ENCODE measurements around the gene MED12L. TPM values are rescaled to one million over a fixed set of nuclear protein-coding genes. Genes with fewer than 3 reads are reported as not detected.

MED12L gene
- total RNA-seq, 2 donors from 2014 or later, result 1.8 to 6.2 TPM

DNA sequence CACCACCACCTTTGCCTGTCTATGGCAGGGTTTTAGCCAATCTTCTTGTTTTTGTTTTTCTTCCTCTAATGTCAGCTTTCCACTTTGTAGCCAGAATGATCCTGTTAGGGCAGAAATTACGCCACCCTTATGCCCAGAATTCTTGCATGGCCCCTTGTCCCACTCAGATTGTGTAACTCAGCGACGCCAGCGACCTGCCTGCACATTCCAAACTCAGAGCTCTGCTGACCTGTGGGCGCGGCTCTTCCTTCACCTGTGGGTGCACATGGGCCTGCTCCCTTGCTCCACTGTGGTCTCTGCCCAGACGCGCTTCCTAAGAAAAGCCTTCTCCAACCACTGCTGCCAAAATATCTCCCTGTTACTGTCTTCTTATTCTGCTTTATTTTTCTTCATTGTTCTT, 45.0 kb downstream of the MED12L start:
- Mint-ChIP-seq H3K4me1 (peaks cover 15% of the 10 kb centered on the region), H3K36me3 (ENCODE audit: low read depth) (no peaks in the 10 kb centered on the region), H3K27ac (no peak overlapping the region), H3K4me3 (no peak overlapping the region), H3K27me3 (peaks cover 25% of the 10 kb centered on the region)
- no peak for DNase-seq
- ATAC-seq, result no peak
- H3K9me3 ChIP-seq (ENCODE audit: control insufficient read depth, low read length, poor library complexity, severe bottlenecking), result no peaks in the 10 kb centered on the region

DNA sequence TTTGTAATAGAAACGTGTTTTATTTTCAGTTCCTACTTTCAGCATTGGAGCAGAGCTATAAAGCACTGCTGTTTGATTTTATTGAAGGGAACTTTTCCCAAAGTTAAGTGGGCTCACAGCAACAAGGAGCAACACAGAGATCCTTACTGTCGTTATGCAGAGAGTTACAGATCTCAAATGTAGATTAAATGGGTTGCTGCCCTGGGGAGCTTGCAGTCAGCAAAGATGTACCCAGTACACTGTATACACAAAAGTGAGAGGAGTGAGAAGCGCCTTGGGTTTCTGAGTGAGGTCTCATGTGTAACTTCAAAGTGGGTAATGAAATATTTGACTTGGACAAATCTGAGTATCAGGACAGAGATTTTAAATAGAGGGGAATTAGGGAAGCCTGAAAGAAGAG, 47.7 kb downstream of the MED12L start:
- ATAC-seq (no peak), DNase-seq (no peak)
- H3K27me3 Mint-ChIP-seq, result peaks cover 25% of the 10 kb centered on the region
- H3K36me3 Mint-ChIP-seq (ENCODE audit: low read depth), result no peaks in the 10 kb centered on the region
- H3K27ac Mint-ChIP-seq, result peak overlapping the region; percentile 76
- peaks cover 24% of the 10 kb centered on the region for H3K4me1 Mint-ChIP-seq
- no peak overlapping the region for H3K4me3 Mint-ChIP-seq
- no peaks in the 10 kb centered on the region for H3K9me3 ChIP-seq (ENCODE audit: control insufficient read depth, low read length, poor library complexity, severe bottlenecking)

DNA sequence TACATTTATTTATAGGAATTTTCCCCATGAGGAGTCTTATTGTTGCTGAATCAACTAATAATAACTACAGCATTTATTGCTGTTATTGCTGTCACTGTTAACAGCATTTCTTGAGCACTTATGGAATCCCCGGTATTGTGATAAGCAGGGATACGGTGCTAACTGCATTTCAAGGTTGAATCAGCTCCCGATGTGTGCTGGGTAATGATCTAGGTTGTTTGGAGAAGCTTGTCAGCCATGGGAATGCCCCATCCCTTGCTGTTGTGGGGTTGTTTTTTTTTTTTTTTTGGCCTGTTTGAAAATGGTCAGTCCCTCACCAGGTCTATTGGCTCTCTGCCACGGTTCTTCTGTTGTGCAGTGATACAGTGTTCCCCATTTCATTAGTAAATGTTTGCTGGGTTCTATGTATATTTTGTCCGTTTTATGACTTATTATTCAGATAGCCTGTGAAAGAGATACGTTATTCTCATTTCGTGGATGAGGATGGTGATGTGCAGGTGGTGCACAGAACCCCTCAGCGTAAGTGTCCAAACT, 48.5 kb downstream of the MED12L start:
- Mint-ChIP-seq H3K27me3 (peaks cover 19% of the 10 kb centered on the region), H3K27ac (peak overlapping the region; percentile 81), H3K36me3 (ENCODE audit: low read depth) (no peaks in the 10 kb centered on the region), H3K4me3 (no peak overlapping the region), H3K4me1 (peaks cover 24% of the 10 kb centered on the region)
- H3K9me3 ChIP-seq (ENCODE audit: control insufficient read depth, low read length, poor library complexity, severe bottlenecking), result no peaks in the 10 kb centered on the region
- no peak for DNase-seq
- ATAC-seq, result no peak

DNA sequence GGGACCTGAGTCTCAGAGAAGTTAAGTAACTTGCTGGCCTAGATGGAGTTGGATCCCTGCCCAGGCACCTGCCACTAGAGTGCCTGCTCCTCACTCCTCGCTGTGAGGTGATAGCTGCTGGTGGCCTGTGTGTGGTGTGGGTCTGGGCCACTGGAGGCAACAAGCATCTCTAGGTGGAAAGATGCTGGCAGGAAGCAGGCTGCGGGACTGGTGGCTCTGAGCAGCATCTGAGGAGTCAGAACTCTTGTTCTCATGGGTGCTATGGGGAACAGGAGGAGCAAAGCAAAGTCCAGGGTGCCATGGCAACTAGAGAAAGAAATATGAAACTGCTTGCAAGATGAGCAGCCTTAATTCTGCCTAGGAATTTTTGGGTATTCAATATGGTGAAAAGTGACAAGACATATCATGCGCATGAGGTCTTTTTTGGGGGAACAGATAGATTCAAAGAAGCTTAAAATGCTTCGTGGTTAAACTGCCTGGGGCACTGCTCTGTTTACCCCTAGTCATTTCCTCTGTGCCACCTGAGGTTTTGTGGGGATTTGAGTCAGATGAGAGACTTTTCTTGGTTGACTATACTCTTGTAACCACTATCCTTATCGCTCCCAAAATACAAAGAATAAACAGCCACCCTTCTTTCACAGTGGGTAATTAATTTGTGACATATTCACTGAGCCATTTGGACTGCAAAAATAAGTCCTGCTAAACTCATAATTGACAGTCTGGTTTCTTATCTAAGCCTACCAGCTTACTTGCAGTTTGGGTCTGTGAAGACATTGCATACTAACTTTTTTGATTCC, 50.3 kb downstream of the MED12L start:
- H3K9me3 ChIP-seq (ENCODE audit: control insufficient read depth, low read length, poor library complexity, severe bottlenecking), result no peaks in the 10 kb centered on the region
- H3K27me3 Mint-ChIP-seq, result peaks cover 12% of the 10 kb centered on the region
- DNase-seq (peak in 1 of 3 donors; percentile 10), ATAC-seq (peak; percentile 90)
- peaks cover 25% of the 10 kb centered on the region for H3K4me1 Mint-ChIP-seq
- no peaks in the 10 kb centered on the region for H3K36me3 Mint-ChIP-seq (ENCODE audit: low read depth)
- peak overlapping the region; percentile 69 for H3K4me3 Mint-ChIP-seq
- H3K27ac Mint-ChIP-seq, result peak overlapping the region; percentile 91

DNA sequence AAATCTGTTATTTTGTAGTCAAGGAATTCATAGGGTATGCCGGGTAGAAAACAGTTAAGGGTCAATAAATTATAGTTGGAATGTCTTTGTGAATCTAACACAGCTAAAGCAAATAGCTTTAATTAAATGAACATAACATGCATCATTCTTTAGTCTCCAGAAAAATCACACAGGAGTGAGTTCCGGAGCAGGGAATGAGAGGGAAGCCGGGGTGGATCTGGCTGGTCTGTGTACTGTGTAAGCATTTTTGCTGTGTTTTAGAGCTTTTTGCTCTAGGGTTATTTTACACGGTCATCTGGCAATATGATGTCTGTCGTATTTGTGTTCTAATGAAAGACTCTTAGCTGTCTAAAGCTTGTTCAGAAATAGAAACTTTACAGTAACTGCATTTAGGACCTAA, 57.5 kb downstream of the MED12L start:
- H3K27me3 Mint-ChIP-seq, result peaks cover 19% of the 10 kb centered on the region
- no peaks in the 10 kb centered on the region for H3K9me3 ChIP-seq (ENCODE audit: control insufficient read depth, low read length, poor library complexity, severe bottlenecking)
- H3K27ac Mint-ChIP-seq, result no peak overlapping the region
- no peak overlapping the region for H3K4me3 Mint-ChIP-seq
- H3K4me1 Mint-ChIP-seq, result peaks cover 5% of the 10 kb centered on the region
- DNase-seq, result no peak
- ATAC-seq, result no peak
- H3K36me3 Mint-ChIP-seq (ENCODE audit: low read depth), result no peaks in the 10 kb centered on the region

DNA sequence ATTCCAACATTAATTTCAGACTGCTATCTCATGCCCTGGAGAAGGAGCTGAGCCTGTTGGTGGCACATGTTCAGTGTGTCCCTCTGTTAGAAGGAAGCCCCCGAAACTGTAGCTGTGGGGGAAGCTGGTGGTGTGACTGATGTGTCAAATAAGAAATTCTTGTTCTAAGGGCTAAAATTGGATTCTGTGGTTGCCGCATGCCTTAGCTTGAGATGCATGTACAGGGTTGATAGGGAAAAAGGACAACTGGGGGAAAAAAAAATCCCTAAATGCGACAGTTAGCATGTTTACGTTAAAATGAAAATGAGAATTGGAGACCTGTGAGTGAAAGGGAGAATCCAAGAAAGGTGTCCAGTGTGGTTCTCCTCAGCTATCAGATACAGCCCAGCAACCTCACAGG, 58.6 kb downstream of the MED12L start:
- no peak overlapping the region for H3K4me3 Mint-ChIP-seq
- H3K36me3 Mint-ChIP-seq (ENCODE audit: low read depth), result peaks cover 2% of the 10 kb centered on the region
- peaks cover 22% of the 10 kb centered on the region for H3K27me3 Mint-ChIP-seq
- DNase-seq (no peak), ATAC-seq (no peak)
- no peak overlapping the region for H3K27ac Mint-ChIP-seq
- H3K9me3 ChIP-seq (ENCODE audit: control insufficient read depth, low read length, poor library complexity, severe bottlenecking), result no peaks in the 10 kb centered on the region
- H3K4me1 Mint-ChIP-seq, result peaks cover 5% of the 10 kb centered on the region

DNA sequence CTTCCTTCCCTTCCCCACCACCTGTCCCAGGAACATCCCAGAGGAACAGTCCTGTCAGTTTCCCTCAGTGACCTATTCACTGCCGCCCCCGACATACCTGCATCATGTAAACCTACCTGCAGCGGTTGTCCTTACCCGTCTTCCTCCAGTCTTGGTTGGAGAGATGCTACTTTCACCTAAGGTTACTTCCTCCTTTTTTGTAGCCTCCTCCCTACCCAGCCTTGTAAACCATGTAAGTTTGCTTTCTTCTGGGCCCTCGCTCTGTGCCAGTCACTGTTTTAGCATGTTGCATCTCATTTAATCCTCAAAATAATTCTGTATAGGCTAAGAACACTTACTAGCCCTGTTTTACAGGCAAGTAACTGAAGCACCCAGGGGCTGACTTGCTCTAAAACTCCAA, 59.3 kb downstream of the MED12L start:
- ATAC-seq (no peak), DNase-seq (no peak)
- H3K27ac Mint-ChIP-seq, result no peak overlapping the region
- H3K9me3 ChIP-seq (ENCODE audit: control insufficient read depth, low read length, poor library complexity, severe bottlenecking), result no peaks in the 10 kb centered on the region
- peaks cover 4% of the 10 kb centered on the region for H3K4me1 Mint-ChIP-seq
- H3K36me3 Mint-ChIP-seq (ENCODE audit: low read depth), result peaks cover 2% of the 10 kb centered on the region
- peaks cover 28% of the 10 kb centered on the region for H3K27me3 Mint-ChIP-seq
- peak overlapping the region; percentile 55 for H3K4me3 Mint-ChIP-seq

DNA sequence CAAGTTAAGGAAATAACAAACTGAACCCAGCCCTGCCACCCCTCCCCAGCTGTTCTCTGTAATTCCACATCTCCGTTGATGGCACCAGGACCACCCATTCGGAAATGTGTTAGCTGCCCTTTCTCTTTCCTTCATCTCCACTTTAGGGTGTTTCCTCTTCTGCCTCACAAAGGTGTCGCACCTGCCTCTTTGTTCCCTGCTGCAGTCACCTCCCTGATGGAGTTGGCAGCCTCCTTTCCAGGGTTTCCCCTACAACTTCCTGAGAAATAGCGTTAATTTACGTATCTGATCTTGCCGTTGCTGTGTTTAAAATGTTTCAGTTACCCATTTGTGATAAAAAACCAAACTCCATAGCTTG, 60.2 kb downstream of the MED12L start:
- Mint-ChIP-seq H3K27me3 (peaks cover 32% of the 10 kb centered on the region), H3K36me3 (ENCODE audit: low read depth) (peaks cover 2% of the 10 kb centered on the region), H3K4me3 (no peak overlapping the region), H3K4me1 (peaks cover 4% of the 10 kb centered on the region), H3K27ac (no peak overlapping the region)
- H3K9me3 ChIP-seq (ENCODE audit: control insufficient read depth, low read length, poor library complexity, severe bottlenecking), result no peaks in the 10 kb centered on the region
- DNase-seq (no peak), ATAC-seq (no peak)

DNA sequence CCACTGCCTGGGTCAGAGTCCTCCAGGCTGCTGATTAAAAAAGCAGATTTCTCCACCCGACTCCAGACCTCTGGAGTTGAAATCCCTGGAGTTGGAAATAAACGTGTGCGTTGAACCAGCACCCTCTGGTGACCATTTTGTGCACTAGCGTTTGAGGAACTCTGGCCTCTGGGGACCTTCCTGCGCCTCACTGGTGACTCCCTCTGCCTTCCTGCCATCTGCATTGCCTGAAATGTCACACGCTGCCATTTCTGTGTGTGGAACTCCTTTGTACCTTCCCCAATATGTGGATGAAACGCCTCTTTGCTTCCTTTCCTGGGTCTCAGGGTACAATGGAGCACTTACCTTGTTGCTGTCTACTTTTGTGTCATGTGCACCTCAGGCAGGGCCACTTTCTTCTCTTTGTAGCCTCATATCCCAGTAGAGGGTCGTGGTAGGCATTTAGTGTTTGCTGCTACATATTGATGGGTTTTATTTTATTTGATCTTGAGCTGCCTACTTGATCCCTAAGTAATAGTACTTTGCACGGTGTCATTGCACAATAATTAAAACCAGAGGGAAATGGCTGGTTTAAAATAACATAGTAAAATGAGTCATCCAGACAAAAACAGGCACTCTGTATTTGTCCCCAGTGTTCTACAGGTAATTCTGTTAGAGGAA, 60.7 kb downstream of the MED12L start:
- Mint-ChIP-seq H3K27ac (no peak overlapping the region), H3K4me3 (no peak overlapping the region), H3K4me1 (peaks cover 4% of the 10 kb centered on the region), H3K36me3 (ENCODE audit: low read depth) (peaks cover 2% of the 10 kb centered on the region), H3K27me3 (peaks cover 32% of the 10 kb centered on the region)
- peak; percentile 93 for ATAC-seq
- peak; percentile 13 to 26 (median 22) for DNase-seq
- no peaks in the 10 kb centered on the region for H3K9me3 ChIP-seq (ENCODE audit: control insufficient read depth, low read length, poor library complexity, severe bottlenecking)

DNA sequence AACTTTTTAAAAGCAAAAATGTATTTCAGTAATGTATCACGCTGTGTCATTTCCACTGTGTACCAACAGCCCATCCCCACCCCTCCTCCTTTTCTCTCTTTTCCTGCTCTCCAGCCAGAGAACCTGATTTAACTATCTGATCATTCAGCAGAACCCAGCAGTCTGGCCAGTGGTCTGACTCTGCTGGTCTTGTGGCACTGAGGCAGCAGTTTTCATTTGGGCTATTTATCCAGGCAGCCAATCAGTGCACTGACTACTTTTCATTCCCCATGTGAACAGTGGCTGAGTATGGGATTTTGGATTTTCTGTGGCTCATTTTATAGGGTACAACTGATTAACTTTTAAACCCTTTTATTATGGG, 61.2 kb downstream of the MED12L start:
- DNase-seq (no peak), ATAC-seq (no peak)
- H3K4me1 Mint-ChIP-seq, result peaks cover 4% of the 10 kb centered on the region
- peaks cover 35% of the 10 kb centered on the region for H3K27me3 Mint-ChIP-seq
- H3K27ac Mint-ChIP-seq, result no peak overlapping the region
- H3K4me3 Mint-ChIP-seq, result no peak overlapping the region
- H3K36me3 Mint-ChIP-seq (ENCODE audit: low read depth), result peaks cover 3% of the 10 kb centered on the region
- no peaks in the 10 kb centered on the region for H3K9me3 ChIP-seq (ENCODE audit: control insufficient read depth, low read length, poor library complexity, severe bottlenecking)

DNA sequence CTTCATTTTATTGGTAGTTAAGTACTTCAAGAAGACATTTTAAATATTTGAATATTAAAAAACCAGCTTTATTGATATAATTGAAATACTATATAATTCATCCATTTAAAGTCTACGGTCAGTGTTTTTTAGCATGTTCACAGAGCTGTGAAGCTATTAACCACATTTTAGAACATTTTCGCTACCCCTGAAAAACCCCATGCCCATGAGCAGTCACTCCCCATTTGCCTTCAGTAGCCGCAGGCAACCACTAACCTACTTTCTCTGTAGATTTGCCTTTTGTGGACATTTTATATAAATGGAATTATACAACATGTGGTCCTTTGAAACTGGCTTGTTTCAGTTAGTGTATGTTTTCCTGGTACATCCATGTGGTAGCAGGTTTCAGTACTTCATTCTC, 61.8 kb downstream of the MED12L start:
- H3K27ac Mint-ChIP-seq, result no peak overlapping the region
- no peaks in the 10 kb centered on the region for H3K9me3 ChIP-seq (ENCODE audit: control insufficient read depth, low read length, poor library complexity, severe bottlenecking)
- no peak for ATAC-seq
- H3K36me3 Mint-ChIP-seq (ENCODE audit: low read depth), result peaks cover 5% of the 10 kb centered on the region
- DNase-seq, result no peak
- peaks cover 4% of the 10 kb centered on the region for H3K4me1 Mint-ChIP-seq
- H3K27me3 Mint-ChIP-seq, result peaks cover 37% of the 10 kb centered on the region
- H3K4me3 Mint-ChIP-seq, result no peak overlapping the region

DNA sequence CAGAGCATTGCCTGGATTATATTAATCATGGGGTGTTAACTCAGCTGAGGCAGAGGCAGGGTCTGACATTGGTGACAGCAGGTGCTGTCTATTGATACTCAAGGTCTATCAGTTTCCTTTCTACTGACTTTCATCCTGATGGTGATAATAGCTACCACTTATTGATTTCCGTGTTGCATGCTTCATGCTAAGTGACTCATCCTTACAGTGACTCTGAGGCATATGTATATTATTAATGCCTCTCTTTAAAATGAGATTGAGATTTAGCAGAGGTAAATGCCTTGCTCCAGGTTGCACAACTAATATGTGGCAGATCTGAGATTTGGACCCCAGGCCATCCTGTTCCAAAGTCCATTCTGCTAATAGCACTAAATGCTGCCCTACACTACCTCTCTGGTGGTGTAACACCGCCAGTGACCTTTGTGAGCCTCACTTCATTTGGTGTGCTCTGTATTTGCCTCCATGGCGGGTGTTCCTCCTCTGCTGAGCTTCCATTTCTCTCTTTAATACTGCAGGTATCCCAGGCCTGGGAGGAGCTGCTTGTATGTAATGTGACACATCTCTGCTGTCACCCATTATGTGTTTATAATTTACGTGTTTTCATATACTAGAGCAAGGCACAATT, 67.1 kb downstream of the MED12L start:
- Mint-ChIP-seq H3K27me3 (peaks cover 30% of the 10 kb centered on the region), H3K36me3 (ENCODE audit: low read depth) (peaks cover 5% of the 10 kb centered on the region), H3K27ac (no peak overlapping the region), H3K4me3 (no peak overlapping the region), H3K4me1 (no peaks in the 10 kb centered on the region)
- H3K9me3 ChIP-seq (ENCODE audit: control insufficient read depth, low read length, poor library complexity, severe bottlenecking), result no peaks in the 10 kb centered on the region
- DNase-seq (no peak), ATAC-seq (no peak)

DNA sequence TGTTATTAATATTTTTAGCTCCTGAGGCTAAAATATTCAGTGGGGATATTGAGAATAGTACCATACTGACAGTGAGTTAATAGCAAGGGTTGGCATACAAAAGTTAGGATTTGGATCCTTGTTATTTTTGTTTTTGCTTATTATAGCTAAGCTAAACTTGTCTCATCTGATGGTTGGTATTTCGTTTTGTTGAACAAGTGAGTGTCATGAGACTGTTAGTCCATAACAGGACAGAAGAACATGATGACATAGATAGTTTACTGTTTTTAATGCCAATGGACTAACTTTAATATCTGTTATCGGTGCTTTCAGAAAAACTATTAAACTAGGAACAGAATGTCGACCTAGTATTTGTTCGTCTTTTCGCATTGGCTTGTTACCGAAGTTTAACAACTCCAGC, 69.1 kb downstream of the MED12L start:
- H3K27ac Mint-ChIP-seq, result no peak overlapping the region
- no peaks in the 10 kb centered on the region for H3K9me3 ChIP-seq (ENCODE audit: control insufficient read depth, low read length, poor library complexity, severe bottlenecking)
- no peak for DNase-seq
- no peak for ATAC-seq
- no peaks in the 10 kb centered on the region for H3K4me1 Mint-ChIP-seq
- H3K4me3 Mint-ChIP-seq, result no peak overlapping the region
- H3K27me3 Mint-ChIP-seq, result peaks cover 24% of the 10 kb centered on the region
- H3K36me3 Mint-ChIP-seq (ENCODE audit: low read depth), result peaks cover 3% of the 10 kb centered on the region

All from T-helper 17 cell (primary cell).